Measurements from ENCODE around the gene MEGF11.

DNA sequence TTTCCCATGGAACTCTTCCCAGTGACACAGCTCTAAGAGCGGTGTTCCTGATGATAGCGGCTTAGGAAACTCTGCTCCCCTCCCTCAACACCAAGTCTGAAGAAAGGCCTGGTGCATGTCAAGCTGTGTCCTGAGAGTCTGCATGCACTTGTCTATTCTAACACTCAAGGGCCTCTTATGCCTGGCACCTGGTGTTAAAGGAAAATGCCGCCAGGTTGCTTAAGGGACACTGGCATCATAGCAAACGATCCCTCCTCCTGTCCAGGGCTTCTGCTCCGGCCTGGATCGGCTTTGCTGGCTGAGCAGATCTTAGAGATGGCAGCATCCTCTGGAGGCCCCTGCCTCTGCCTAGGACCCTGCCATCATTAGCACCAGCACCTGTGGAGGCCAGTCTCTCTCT is 121.7 kb downstream of the MEGF11 start:
- no peak for TF ChIP-seq POLR2A (IDR thresholded peaks at IDR 0.05; ENCODE audit: low read depth)
- TF ChIP-seq POLR2AphosphoS5 (IDR thresholded peaks at IDR 0.05): no peak
- TF ChIP-seq CTCF (IDR thresholded peaks at IDR 0.05): no peak
- no peak for TF ChIP-seq EP300 (IDR thresholded peaks at IDR 0.05)
